Lung (tissue), 12 donors: Measurements from ENCODE around the gene EIF4ENIF1. TPM values are rescaled to one million over a fixed set of nuclear protein-coding genes. Genes with fewer than 3 reads are reported as not detected.
A peak's percentile ranks its signal among the peaks of the same experiment; 100 is the strongest.
"Not testable (repeated sequence)": the region's sequence is repeated elsewhere in the genome, so short reads cannot be mapped to it uniquely, and the experiment has no call there.

Experiments
- ATAC-seq: fragments of 200-7000 bp; cut with Tn5 transposase; one replicate; pipeline ENCODE4 v1.9.1; 2020; ENCODE audit warnings: moderate number of reproducible peaks; ENCODE audit not compliant: insufficient read depth, low FRiP score
- DNase-seq, 3 donors: peaks; one replicate each; pipeline ENCODE4 v3.0.0-alpha.2; 2013 to 2017
- H3K27ac ChIP-seq, 2 donors: one replicate each; pipeline ENCODE4 v1.5.1; 2013; ENCODE audit warnings: mild to moderate bottlenecking in 2 of 2, moderate library complexity in 2 of 2, control low read depth in 1 of 2, inconsistent platforms in 1 of 2, low read depth in 1 of 2, low read length in 1 of 2
- H3K27me3 ChIP-seq, 3 donors: one replicate each; pipeline ENCODE4 v1.5.1; 2013; ENCODE audit warnings: low read length in 2 of 3; ENCODE audit not compliant: control insufficient read depth in 3 of 3, insufficient read depth in 3 of 3
- H3K36me3 ChIP-seq, 4 donors: one replicate each; pipeline ENCODE4 v1.5.1; 2013; ENCODE audit warnings: low read length in 4 of 4, mild to moderate bottlenecking in 1 of 4, moderate library complexity in 1 of 4; ENCODE audit not compliant: control insufficient read depth in 4 of 4, insufficient read depth in 4 of 4
- H3K4me1 ChIP-seq, 5 donors: one replicate each; pipeline ENCODE4 v1.5.1; 2013; ENCODE audit warnings: low read length in 5 of 5, mild to moderate bottlenecking in 2 of 5, moderate library complexity in 1 of 5; ENCODE audit not compliant: control insufficient read depth in 5 of 5, insufficient read depth in 5 of 5
- H3K4me3 ChIP-seq: one replicate; pipeline ENCODE4 v1.5.1; 2013; ENCODE audit warnings: mild to moderate bottlenecking, control low read depth, moderate library complexity
- H3K9ac ChIP-seq, 2 donors: one replicate each; pipeline ENCODE4 v1.5.1; 2013; ENCODE audit warnings: low read length in 2 of 2, control low read depth in 1 of 2; ENCODE audit not compliant: insufficient read depth in 1 of 2
- H3K9me3 ChIP-seq, 4 donors: one replicate each; pipeline ENCODE4 v1.5.1; 2013; ENCODE audit warnings: low read length in 3 of 4, mild to moderate bottlenecking in 1 of 4, moderate library complexity in 1 of 4; ENCODE audit not compliant: control insufficient read depth in 4 of 4, insufficient read depth in 3 of 4
- CTCF ChIP-seq: IDR thresholded peaks from 2 replicates; pipeline ENCODE4 v1.5.1; 2012; ENCODE audit warnings: mild to moderate bottlenecking; ENCODE audit errors: control extremely low read depth, extremely low read depth
- WGBS, 2 donors: extraction: QIAGEN DNeasy Blood & Tissue Kit; methylation state at CpG; one replicate each; pipeline ENCODE4 v1.1.7; 2013; 5-methylcytosine and 5-hydroxymethylcytosine counted together
- polyA plus RNA-seq, 2 donors: library from polyadenylated mRNA; stranded (reverse); fragments of 200-250 nt; gene quantifications; one replicate each; pipeline ENCODE4 v1.2.1, GENCODE V29; 2013
- total RNA-seq, 2 donors: library from RNA; depleted of rRNA in 1 of 2; stranded (reverse); fragments of >200 nt in 1 of 2; gene quantifications; one replicate each; pipeline ENCODE4 v1.2.1, GENCODE V29; 2014 to 2021
- donor health status: control.
- donor health status: control.
- donor health status: Bipolar disorder and iron deficiency.
- donor health status: healthy.
- donor health status: DM: yes; HTN: yes; CAD: no.

The EIF4ENIF1 gene
- total and polyA plus RNA-seq, 4 donors: 9.3 to 25.5 (median 13.6) TPM

DNA sequence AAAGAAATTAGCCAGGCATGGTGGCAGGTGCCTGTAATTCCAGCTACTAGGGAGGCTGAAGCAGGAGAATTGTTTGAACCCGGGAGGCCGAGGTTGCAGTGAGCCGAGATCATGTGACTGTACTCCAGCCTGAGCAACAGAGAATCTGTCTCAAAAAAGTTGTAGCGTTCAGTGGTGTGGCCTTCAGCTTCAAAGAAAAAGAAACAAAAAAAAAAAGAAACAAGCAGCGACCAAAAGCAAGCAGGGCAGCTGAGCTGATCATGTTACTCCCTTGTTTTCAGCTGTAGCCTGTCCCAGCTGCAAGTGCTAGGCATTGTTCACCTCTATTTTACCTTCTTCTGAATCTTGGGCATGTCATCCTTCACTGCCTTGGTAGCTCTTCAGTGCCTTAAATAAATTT is 43.7 kb upstream of the EIF4ENIF1 start:
- DNase-seq: no peak

GRCh38 chr22:31532060-31532459 is 42.4 kb upstream of the EIF4ENIF1 start:
- H3K36me3 ChIP-seq: peaks cover 0 to 4% (median under 1%) of the 10 kb centered on the region in 4 donors
- TF ChIP-seq CTCF: no peak
- peak in 1 of 3 donors; percentile 3 for DNase-seq
- H3K4me1 ChIP-seq: peaks cover 0 to 7% (median 0%) of the 10 kb centered on the region in 5 donors
- no peaks in the 10 kb centered on the region for H3K27me3 ChIP-seq
- no peaks in the 10 kb centered on the region for H3K9me3 ChIP-seq
- H3K9ac ChIP-seq: no peak overlapping the region
- WGBS, 2 donors: 68 to 83% methylated on average over 1 of the region's 1 CpG
- ATAC-seq: no peak
- H3K27ac ChIP-seq: no peak overlapping the region
- H3K4me3 ChIP-seq: no peak overlapping the region

More for the DNA sequence above, 43.7 kb upstream of the EIF4ENIF1 start:
- no peak for TF ChIP-seq CTCF
- Histone ChIP-seq H3K9me3 (no peaks in the 10 kb centered on the region), H3K27ac (no peak overlapping the region), H3K4me1 (peaks cover 0 to 7% (median 0%) of the 10 kb centered on the region in 5 donors), H3K9ac (no peak overlapping the region), H3K36me3 (peaks cover 0 to 4% (median under 1%) of the 10 kb centered on the region in 4 donors), H3K27me3 (no peaks in the 10 kb centered on the region), H3K4me3 (no peak overlapping the region)
- WGBS, 2 donors: 87 to 94% methylated on average over 5 of the region's 5 CpGs
- ATAC-seq: no peak

GRCh38 chr22:31530823-31531195 is 41.2 kb upstream of the EIF4ENIF1 start:
- no peak overlapping the region for H3K9ac ChIP-seq
- H3K27ac ChIP-seq: no peak overlapping the region
- H3K9me3 ChIP-seq: no peaks in the 10 kb centered on the region
- no peak for TF ChIP-seq CTCF
- no peak overlapping the region for H3K4me3 ChIP-seq
- 58 to 71% methylated on average over 3 of the region's 3 CpGs for WGBS, 2 donors
- no peaks in the 10 kb centered on the region for H3K27me3 ChIP-seq
- H3K36me3 ChIP-seq: peaks cover 0 to 4% (median under 1%) of the 10 kb centered on the region in 4 donors
- H3K4me1 ChIP-seq: peaks cover 0 to 7% (median 0%) of the 10 kb centered on the region in 5 donors
- peak in 2 of 3 donors; percentile 53 to 60 for DNase-seq
- no peak for ATAC-seq

- DNase-seq (no peak), ATAC-seq (no peak)
- Histone ChIP-seq H3K36me3 (peaks cover 0 to 4% (median 2%) of the 10 kb centered on the region in 4 donors), H3K27ac (no peak overlapping the region), H3K9ac (no peak overlapping the region), H3K9me3 (no peaks in the 10 kb centered on the region), H3K4me1 (peaks cover 0 to 7% (median 0%) of the 10 kb centered on the region in 5 donors), H3K4me3 (no peak overlapping the region), H3K27me3 (no peaks in the 10 kb centered on the region)
- 73 to 83% methylated on average over 7 of the region's 7 CpGs for WGBS, 2 donors
- TF ChIP-seq CTCF: no peak
Measured at GRCh38 chr22:31526270-31526669, 36.6 kb upstream of the EIF4ENIF1 start.

DNA sequence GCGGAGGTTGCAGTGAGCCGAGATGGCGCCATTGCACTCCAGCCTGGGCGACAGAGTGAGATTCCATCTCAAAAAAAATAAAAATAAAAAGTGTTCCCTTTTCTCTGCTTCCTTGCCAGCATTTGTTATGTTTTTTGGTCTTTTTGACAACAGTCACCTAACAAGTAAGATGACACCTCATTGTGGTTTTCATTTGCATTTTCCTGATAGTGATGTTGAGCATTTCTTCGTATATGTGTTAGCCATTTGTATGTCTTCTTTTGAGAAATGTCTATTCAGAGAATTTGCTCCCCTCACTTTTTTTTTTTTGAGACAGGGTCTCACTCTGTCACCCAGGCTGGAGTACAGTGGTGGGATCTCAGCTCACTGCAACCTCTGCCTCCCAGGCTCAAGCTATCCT is 34.5 kb upstream of the EIF4ENIF1 start:
- H3K9ac ChIP-seq, ATAC-seq, H3K4me3 ChIP-seq, DNase-seq, H3K27ac ChIP-seq, H3K27me3 ChIP-seq, H3K4me1 ChIP-seq, H3K36me3 ChIP-seq, H3K9me3 ChIP-seq: not testable (repeated sequence)
- 91 to 92% methylated on average over 5 of the region's 5 CpGs for WGBS, 2 donors
